ENCODE results near the gene ZSWIM4. TPM values are rescaled to one million over a fixed set of nuclear protein-coding genes. Genes with fewer than 3 reads are reported as not detected.
A peak's percentile ranks its signal among the peaks of the same experiment; 100 is the strongest.

The ZSWIM4 gene
- total RNA-seq, 4 donors from 2014 or later, result 1.6 to 9.1 (median 5.8) TPM

DNA sequence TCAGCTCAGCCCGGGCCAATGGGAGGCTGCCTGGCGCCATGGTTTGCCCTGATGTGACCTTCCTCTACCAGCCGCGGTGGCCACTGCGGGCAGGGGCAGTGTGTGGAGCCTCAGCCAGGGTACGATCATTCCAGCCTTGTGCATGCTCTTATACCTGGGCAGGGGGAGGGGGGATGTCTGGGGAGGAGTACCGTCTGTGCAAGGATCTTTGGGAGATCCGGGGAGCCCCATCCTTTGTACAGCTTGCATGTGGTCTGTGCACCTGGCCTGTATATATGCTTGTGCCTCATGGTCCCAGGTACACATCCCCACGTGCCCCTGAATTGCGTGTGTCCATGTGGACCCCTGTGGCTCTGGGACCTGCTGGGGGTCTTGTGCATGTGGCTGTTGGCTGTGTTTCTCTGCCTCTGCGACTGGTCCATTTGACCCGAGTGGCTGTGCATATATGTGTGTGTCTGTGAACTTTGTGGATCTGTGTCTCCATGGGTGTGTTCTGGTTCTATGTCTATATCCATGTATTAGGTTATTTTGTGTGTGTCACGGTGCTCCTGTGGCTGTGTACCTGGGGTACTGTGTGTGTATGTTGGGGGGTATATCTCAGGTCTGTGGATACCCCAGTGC is 68.9 kb downstream of the ZSWIM4 start:
- peak overlapping the region in 1 of 4 donors; percentile 25 for H3K27ac ChIP-seq
- DNase-seq, result no peak
- no peaks in the 10 kb centered on the region for H3K27me3 ChIP-seq
- no peak overlapping the region for H3K4me3 ChIP-seq
- H3K9me3 ChIP-seq, result no peaks in the 10 kb centered on the region
- peaks cover 0 to 27% (median 19%) of the 10 kb centered on the region in 4 donors for H3K4me1 ChIP-seq
- H3K36me3 ChIP-seq, result no peaks in the 10 kb centered on the region
- no peak for TF ChIP-seq POLR2A (IDR thresholded peaks at IDR 0.05)
- TF ChIP-seq, protein P1, sequence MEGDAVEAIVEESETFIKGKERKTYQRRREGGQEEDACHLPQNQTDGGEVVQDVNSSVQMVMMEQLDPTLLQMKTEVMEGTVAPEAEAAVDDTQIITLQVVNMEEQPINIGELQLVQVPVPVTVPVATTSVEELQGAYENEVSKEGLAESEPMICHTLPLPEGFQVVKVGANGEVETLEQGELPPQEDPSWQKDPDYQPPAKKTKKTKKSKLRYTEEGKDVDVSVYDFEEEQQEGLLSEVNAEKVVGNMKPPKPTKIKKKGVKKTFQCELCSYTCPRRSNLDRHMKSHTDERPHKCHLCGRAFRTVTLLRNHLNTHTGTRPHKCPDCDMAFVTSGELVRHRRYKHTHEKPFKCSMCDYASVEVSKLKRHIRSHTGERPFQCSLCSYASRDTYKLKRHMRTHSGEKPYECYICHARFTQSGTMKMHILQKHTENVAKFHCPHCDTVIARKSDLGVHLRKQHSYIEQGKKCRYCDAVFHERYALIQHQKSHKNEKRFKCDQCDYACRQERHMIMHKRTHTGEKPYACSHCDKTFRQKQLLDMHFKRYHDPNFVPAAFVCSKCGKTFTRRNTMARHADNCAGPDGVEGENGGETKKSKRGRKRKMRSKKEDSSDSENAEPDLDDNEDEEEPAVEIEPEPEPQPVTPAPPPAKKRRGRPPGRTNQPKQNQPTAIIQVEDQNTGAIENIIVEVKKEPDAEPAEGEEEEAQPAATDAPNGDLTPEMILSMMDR (IDR thresholded peaks at IDR 0.05), result no peak

DNA sequence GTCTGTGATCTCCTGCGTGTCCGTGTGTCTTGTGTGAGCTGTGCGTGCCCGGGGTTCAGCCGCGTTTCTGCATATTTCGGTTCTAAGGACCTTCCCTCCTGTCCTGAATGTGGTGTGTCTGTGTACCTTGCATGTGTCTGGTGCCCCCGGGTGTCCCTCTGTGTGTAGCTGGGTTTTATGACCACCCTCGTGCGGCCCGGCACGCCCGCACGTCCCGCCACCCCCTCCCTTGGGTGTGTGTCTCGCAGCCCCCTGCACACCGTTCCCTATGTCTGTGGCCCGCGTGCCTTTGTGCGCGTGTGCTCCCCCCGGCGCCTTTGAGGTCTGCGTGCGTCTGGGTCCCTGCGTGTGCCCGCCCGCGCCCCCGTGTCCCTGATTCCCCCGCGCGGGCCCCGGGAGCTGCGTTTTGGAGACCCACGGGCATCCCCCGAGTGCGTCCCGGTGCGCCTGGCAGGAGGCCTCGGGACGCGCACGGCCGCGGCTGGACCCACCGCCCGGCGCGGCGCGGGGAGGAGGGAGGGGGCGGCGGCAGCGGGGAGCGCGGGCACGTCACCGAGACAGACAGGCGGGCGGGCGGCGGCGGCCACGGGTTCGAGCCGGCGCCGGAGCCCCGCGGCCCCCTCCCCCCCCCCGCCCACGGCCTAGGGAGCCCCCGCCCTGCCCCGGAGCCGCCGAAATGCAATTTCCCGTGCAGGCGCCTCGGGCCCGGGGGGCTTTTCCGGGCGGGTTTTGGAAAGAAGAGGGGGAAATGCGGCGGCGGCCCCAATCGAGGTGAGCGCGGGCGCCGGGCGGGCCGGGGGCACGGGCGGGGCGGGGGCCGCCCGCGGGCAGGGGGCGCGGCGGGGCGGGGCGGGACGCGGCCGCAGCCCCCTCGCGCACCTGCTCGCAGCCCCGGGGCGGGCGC is 69.7 kb downstream of the ZSWIM4 start:
- Histone ChIP-seq H3K4me1 (peaks cover 0 to 27% (median 19%) of the 10 kb centered on the region in 4 donors), H3K27me3 (no peaks in the 10 kb centered on the region), H3K4me3 (peak overlapping the region; percentile 49 to 73 (median 61)), H3K36me3 (no peaks in the 10 kb centered on the region), H3K9me3 (no peaks in the 10 kb centered on the region), H3K27ac (peak overlapping the region in 3 of 4 donors; percentile 35 to 44 (median 38))
- DNase-seq, result no peak
- TF ChIP-seq, protein P1 (IDR thresholded peaks at IDR 0.05), result no peak
- no peak for TF ChIP-seq POLR2A (IDR thresholded peaks at IDR 0.05)

DNA sequence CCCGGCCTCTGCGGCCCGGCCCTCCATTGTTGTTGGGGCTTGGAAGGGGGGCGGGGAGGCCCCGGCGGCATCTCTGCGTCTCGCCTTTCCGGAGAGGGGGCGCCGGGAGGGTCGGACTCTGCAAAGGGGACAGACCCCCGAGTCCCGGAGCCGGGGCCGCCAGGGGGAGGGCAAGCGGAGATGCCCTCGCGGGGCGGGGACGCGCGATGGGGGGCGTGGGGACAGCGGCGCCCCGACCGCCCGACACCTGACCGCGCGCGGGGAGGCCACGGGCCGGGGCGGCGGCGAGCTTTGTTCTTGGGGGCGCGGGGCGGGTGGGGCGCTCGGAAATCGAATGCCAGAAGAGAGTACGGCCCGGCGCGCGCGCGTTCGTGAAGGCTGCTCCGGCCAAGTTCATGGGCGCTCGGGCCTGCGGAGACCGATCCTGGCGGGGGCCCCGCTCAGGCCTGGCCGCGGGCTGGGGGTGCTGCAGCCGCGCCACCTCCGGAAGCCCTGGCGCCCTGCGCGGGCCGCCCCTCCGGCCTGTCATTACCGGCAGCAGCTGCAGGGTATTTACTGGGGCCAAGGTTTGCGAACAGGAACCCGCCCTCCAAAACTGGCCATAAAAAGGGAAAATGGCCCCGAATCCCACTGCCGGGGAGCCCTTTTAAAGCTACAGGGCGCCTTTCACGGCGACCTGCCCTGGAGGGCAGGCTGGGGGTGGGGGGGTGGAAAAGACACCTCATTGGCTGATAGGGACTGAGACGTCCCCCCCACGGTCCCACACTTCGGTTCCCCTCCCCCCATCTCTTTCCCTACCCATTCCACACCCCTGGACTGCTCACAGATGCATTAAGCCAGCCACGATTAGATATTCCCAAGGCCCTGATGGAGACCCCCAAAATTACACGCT is 70.6 kb downstream of the ZSWIM4 start:
- TF ChIP-seq, protein P1 (IDR thresholded peaks at IDR 0.05), result no peak
- TF ChIP-seq POLR2A (IDR thresholded peaks at IDR 0.05), result no peak
- DNase-seq, result no peak
- peaks cover 0 to 27% (median 19%) of the 10 kb centered on the region in 4 donors for H3K4me1 ChIP-seq
- peak overlapping the region in 3 of 4 donors; percentile 27 to 38 (median 35) for H3K27ac ChIP-seq
- no peaks in the 10 kb centered on the region for H3K9me3 ChIP-seq
- H3K36me3 ChIP-seq, result no peaks in the 10 kb centered on the region
- no peaks in the 10 kb centered on the region for H3K27me3 ChIP-seq
- H3K4me3 ChIP-seq, result peak overlapping the region; percentile 49 to 73 (median 61)

DNA sequence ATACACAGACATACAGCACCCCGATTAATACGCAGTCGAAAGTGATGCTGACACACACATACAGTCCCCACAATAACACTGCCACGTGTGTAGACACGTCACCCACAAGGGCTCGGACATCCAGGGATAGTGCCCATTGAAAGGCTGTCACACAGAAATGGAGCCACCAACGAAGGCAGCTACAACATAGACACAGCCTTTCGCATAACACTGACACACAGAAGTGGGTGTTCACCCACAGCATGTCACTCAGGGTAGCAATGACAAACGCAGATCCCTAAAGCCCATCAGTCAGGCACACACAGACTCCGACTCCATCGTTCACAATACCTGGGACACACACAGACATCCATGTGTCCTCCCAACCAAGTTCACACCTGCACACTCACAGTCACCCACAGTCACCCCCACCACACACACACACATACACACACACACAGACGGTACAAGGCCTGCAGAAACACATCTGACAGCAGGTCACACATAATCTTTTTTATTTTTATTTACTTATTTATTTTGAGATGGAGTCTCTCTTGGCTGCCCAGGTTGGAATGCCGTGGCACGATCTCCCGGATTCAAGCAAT is 71.3 kb downstream of the ZSWIM4 start:
- Histone ChIP-seq H3K4me3 (peak overlapping the region in 1 of 4 donors; percentile 73), H3K27ac (peak overlapping the region in 1 of 4 donors; percentile 35), H3K4me1 (peaks cover 0 to 24% (median 14%) of the 10 kb centered on the region in 4 donors), H3K27me3 (no peaks in the 10 kb centered on the region), H3K9me3 (no peaks in the 10 kb centered on the region), H3K36me3 (no peaks in the 10 kb centered on the region)
- no peak for DNase-seq
- TF ChIP-seq, protein P1 (IDR thresholded peaks at IDR 0.05), result no peak
- TF ChIP-seq POLR2A (IDR thresholded peaks at IDR 0.05), result no peak

DNA sequence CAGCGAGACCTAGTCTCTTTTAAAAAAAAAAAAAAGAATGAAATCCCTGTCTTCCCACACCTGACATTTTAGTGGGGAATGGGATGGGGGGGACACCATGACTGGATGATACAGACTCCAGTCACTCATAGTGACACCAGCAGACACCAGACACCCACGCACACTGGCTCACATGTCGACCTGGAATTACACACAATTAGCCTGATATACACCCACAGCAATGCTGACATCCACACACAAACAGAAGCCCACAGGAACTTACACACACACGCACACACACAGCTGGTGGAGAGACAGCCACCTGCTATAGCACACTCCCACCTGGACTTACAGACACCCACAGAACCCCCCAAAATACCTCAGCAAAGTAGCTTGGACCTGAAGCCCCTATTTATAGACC is 73.4 kb downstream of the ZSWIM4 start:
- Histone ChIP-seq H3K27ac (no peak overlapping the region), H3K4me1 (peaks cover 0 to 32% (median 11%) of the 10 kb centered on the region in 4 donors), H3K4me3 (no peak overlapping the region), H3K27me3 (no peaks in the 10 kb centered on the region), H3K9me3 (no peaks in the 10 kb centered on the region), H3K36me3 (no peaks in the 10 kb centered on the region)
- TF ChIP-seq, protein P1 (IDR thresholded peaks at IDR 0.05), result no peak
- TF ChIP-seq POLR2A (IDR thresholded peaks at IDR 0.05), result no peak
- DNase-seq, result no peak
